ENCODE data around the gene ARMC9.
A peak's percentile ranks its signal among the peaks of the same experiment; 100 is the strongest.
"Not testable (repeated sequence)": the region's sequence is repeated elsewhere in the genome, so short reads cannot be mapped to it uniquely, and the experiment has no call there.

ARMC9 gene

DNA sequence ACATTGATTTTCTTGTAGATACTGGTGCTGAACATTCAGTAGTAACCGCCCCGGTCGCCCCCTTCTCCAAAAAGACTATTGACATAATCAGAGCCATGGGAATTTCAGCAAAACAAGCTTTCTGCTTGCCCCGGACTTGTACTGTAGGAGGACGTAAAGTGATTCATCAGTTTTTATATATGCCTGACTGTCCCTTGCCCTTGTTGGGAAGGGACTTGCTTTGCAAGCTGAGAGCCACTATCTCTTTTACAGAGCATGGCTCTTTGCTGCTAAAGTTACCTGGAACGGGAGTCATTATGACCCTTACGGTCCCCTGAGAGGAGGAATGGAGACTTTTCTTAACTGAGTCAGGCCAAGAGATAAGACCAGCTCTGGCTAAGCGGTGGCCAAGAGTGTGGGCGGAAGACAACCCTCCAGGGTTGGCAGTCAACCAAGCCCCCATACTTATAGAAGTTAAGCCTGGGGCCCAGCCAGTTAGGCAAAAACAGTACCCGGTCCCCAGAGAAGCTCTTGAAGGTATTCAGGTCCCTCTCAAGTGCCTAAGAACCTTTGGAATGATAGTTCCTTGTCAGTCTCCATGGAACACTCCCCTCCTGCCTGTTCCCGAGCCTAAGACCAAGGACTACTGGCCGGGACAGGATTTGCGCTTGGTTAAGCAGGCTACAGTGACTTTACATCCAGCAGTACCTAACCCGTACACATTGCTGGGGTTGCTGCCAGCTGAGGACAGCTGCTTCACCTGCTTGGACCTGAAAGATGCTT lies 205.2 kb downstream of the ARMC9 start:
- not testable (repeated sequence) for DNase-seq

DNA sequence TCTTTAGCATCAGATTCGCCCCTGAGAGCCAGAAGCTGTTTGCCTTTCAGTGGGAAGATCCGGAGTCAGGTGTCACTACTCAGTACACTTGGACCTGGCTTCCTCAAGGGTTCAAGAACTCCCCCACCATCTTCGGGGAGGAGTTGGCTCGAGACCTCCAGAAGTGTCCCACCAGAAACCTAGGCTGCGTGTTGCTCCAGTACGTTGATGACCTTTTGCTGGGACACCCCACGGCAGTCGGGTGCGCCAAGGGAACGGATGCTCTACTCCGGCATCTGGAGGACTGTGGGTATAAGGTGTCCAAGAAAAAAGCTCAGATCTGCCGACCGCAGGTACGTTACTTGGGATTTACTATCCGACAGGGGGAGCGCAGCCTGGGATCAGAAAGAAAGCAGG lies 205.8 kb downstream of the ARMC9 start:
- not testable (repeated sequence) for DNase-seq

DNA sequence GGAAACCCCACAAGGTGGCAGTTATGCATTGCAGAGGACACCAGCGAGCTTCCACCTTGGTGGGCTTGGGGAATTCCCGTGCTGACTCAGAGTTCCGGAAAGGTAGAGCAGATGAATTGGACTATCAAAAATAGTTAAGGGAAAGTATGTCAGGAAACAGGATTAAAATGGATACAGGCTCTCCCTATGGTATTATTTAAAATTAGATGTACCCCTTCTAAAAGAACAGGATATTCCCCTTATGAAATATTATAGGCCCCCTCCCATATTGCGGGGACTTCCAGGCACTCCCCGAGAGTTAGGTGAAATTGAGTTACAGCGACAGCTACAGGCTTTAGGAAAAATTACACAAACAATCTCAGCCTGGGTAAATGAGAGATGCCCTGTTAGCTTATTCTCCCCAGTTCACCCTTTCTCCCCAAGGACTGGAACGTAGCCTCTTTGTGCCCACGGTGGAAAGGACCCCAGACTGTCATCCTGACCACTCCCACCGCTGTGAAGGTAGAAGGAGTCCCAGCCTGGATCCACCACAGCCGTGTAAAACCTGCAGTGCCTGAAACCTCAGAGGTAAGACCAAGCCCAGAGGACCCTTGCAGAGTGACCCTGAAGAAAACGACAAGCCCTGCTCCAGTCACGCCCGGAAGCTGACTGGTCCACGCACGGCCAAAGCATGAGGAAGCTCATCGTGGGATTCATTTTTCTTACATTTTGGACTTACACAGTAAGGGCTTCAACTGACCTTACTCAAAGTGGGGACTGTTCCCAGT lies 207.4 kb downstream of the ARMC9 start:
- DNase-seq = not testable (repeated sequence)

- not testable (repeated sequence) for DNase-seq
Observed at GRCh38 chr2:231407686-231408085, 209.3 kb downstream of the ARMC9 start.

DNA sequence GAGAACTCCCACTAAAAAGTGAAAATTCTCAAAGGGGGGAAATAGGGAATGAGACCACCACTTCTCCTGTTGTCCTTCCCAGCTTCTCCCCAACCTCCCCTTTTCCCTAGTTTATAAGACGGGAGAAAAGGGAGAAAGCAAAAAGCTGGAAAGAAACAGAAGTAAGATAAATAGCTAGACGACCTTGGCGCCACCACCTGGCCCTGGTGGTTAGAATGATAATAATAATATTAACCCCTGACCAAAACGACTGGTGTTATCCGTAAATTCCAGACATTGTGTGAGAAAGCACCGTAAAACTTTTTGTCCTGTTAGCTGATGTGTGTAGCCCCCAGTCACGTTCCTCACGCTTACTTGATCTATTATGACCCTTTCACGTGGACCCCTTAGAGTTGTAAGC lies 209.9 kb downstream of the ARMC9 start:
- not testable (repeated sequence) for DNase-seq

DNA sequence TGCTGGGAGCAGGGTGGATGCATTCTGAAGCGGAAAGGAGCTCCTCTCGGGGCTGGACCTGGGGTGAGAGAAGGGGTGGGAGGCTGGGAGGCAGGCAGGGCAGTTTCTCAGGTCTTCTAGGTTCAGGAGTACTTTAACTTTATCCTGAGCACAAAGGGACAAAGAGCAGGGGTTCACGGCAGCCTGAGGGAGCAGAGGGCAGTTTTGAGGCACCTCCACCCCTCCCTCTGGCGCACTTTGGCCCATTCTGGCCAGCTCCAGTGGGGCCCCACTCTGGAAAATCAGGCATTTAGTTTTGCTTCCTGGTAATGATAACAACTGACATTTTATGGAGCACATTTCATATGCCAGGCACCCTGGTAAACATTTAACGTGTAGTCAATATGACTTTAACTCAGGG lies 211.3 kb downstream of the ARMC9 start:
- DNase-seq = no peak

GRCh38 chr2:231410293-231411004 lies 212.0 kb downstream of the ARMC9 start:
- no peak for DNase-seq

GRCh38 chr2:231411237-231411636 lies 212.8 kb downstream of the ARMC9 start:
- no peak for DNase-seq

GRCh38 chr2:231411831-231412617 lies 213.6 kb downstream of the ARMC9 start:
- DNase-seq = peak; percentile 43

DNA sequence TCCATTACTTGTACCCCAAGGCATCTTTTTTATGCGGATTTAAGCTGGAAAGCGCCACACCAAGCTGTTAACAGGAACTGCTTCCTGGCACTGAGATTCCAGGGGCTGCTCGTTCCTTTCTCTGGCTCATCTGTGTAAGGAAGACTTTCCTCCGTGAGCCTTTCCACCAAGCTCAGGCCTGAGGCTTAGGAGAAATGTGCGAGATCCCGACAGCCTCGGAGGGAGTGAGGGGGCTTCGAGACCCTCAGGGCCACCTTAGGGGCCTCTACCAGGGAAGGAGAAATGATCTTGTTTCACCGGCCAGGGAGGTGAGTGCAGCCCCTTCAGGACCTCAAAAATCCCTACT lies 214.2 kb downstream of the ARMC9 start:
- DNase-seq = no peak

- DNase-seq = no peak
Observed at GRCh38 chr2:231413456-231413855, 215.0 kb downstream of the ARMC9 start.

GRCh38 chr2:231413921-231414476 lies 215.6 kb downstream of the ARMC9 start:
- DNase-seq = no peak

DNA sequence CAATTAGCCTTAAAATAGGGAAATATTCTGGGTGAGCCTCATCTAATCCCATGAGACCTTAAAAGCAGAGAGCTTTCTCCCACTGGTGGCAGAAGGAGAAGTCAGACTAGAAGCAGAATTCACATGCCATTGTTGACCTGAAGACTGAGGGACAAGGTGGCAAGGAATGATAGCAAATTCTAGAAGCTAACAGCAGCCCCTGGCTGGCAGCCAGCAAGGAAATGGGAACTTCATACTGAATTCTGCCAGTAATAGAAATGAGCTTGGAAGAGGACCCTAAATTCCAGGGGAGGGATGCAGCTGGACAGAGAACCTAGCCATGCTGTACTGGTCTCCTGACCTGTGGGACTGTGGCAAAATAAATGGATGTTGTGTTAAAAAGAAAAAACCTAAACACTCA lies 216.6 kb downstream of the ARMC9 start:
- DNase-seq = no peak

GRCh38 chr2:231418820-231419640 lies 220.6 kb downstream of the ARMC9 start:
- DNase-seq = no peak

GRCh38 chr2:231421051-231421580 lies 222.7 kb downstream of the ARMC9 start:
- DNase-seq = no peak

- no peak for DNase-seq
Observed at GRCh38 chr2:231422056-231422455, 223.6 kb downstream of the ARMC9 start.

DNA sequence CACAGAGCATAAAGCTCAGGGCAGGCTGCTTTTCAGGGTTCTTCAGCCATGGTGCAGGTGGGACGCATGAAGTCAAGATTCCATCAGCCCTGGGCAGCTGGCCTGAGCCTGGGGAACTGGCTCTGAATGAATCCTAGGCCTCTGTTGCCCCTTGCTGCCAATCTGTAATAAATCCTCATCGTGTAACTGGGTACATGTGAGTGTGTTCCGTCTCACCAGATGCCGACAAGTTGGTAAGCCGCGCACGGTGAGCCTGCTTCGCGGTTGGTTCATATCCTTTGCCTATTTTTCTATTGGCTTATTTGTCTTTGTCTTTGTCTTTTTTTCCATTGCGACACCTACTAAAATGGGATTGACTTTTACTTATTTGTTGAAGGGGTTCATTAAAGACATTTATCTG lies 224.7 kb downstream of the ARMC9 start:
- no peak for DNase-seq
